ENCODE data around the gene KRTAP3-3. TPM values are rescaled to one million over a fixed set of nuclear protein-coding genes. Genes with fewer than 3 reads are reported as not detected.

Gene KRTAP3-3
- total and polyA plus RNA-seq, 9 donors = not detected

DNA sequence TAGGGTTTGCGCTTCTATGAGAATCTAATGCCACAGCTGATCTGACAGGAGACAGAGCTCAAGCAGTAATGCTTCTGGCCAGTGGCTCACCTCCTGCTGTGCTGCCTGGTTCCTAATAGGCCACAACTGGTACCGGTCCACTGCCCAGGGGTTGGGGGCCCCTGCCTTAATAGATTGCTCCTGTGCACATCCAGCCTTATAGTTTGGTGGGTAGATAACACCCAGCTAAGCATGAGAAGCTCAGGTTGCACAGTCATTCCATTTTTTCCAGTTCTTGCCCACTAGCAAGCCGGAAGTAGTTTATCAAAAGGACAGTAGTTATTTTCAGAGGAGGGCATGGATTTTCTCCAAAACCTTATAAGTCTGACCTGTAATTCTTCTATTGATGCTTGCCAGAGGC, 25.5 kb upstream of the KRTAP3-3 start:
- no peak for DNase-seq
- 93 to 96% (median 95%) methylated on average over 3 of the region's 3 CpGs for WGBS, 3 donors
- no peaks in the 10 kb centered on the region for H3K4me1 ChIP-seq (ENCODE audit: insufficient read depth)
- H3K4me3 ChIP-seq = no peak overlapping the region
- no peaks in the 10 kb centered on the region for H3K36me3 ChIP-seq
- TF ChIP-seq, protein P1, sequence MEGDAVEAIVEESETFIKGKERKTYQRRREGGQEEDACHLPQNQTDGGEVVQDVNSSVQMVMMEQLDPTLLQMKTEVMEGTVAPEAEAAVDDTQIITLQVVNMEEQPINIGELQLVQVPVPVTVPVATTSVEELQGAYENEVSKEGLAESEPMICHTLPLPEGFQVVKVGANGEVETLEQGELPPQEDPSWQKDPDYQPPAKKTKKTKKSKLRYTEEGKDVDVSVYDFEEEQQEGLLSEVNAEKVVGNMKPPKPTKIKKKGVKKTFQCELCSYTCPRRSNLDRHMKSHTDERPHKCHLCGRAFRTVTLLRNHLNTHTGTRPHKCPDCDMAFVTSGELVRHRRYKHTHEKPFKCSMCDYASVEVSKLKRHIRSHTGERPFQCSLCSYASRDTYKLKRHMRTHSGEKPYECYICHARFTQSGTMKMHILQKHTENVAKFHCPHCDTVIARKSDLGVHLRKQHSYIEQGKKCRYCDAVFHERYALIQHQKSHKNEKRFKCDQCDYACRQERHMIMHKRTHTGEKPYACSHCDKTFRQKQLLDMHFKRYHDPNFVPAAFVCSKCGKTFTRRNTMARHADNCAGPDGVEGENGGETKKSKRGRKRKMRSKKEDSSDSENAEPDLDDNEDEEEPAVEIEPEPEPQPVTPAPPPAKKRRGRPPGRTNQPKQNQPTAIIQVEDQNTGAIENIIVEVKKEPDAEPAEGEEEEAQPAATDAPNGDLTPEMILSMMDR (IDR thresholded peaks at IDR 0.05) = no peak
- TF ChIP-seq POLR2A (IDR thresholded peaks at IDR 0.05) = no peak
- no peak for TF ChIP-seq EP300 (IDR thresholded peaks at IDR 0.05)
- H3K27me3 ChIP-seq = no peaks in the 10 kb centered on the region
- no peak overlapping the region for H3K27ac ChIP-seq
- H3K9me3 ChIP-seq = no peaks in the 10 kb centered on the region
- intact Hi-C loops (cut with DNase I) = no loop called here

DNA sequence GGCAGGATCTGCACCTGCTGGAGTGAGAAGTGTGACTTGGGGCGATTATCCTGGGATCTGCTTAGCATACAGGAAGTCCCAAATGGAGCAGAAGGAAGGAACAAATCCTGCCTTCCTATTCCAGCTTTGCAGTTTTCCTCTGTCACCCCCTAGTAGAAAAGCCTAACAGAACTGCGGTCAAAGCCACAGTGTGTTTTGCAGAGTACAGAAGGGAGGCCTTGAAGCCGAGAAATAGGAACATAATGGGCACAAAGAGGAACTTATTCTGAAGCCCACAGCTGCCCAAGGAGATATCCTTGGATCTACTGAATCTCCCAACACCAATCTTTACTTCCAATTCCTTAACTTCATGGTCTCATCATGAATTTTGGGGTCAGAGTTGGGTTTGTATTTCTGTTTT, 24.6 kb upstream of the KRTAP3-3 start:
- H3K27me3 ChIP-seq = no peaks in the 10 kb centered on the region
- H3K4me3 ChIP-seq = no peak overlapping the region
- no peak overlapping the region for H3K27ac ChIP-seq
- H3K9me3 ChIP-seq = no peaks in the 10 kb centered on the region
- H3K36me3 ChIP-seq = no peaks in the 10 kb centered on the region
- WGBS, 3 donors = 87 to 93% (median 90%) methylated on average over 3 of the region's 3 CpGs
- no peak for DNase-seq
- TF ChIP-seq EP300 (IDR thresholded peaks at IDR 0.05) = no peak
- TF ChIP-seq, protein P1 (IDR thresholded peaks at IDR 0.05) = no peak
- no peak for TF ChIP-seq POLR2A (IDR thresholded peaks at IDR 0.05)
- no peaks in the 10 kb centered on the region for H3K4me1 ChIP-seq (ENCODE audit: insufficient read depth)
- intact Hi-C loops (cut with DNase I) = no loop called here

DNA sequence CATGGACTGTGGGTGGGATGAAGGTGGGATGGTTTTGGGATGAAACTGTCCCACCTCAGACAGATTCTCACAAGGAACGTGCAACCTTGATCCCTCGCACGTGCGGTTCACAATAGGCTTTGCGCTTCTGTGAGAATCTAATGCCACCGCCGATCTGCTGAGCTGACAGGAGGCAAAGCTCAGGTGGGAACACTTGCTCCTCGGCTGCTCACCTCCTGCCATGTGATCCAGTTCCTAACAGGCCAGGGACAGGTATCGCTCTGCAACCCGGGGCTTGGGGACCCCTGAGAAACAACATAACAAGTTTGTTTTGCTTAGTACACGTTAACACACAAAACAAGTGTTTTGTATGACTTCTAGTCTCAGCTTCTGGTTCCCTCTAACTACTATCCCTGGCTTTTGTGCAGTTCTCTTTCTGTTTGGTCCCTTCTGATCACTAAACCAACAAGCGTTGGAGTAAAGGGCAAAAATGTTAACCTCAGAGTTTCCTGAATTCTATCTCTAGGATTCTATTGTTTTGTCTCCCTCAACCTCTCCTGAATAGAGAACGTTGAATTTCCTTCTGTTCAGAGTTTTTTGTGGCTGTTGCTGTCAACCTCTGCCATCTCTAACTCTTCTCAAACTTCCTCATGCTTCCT, 22.7 kb upstream of the KRTAP3-3 start:
- TF ChIP-seq, protein P1 (IDR thresholded peaks at IDR 0.05) = no peak
- TF ChIP-seq POLR2A (IDR thresholded peaks at IDR 0.05) (no peak), EP300 (IDR thresholded peaks at IDR 0.05) (no peak)
- 82 to 86% (median 84%) methylated on average over 13 of the region's 13 CpGs for WGBS, 3 donors
- H3K27ac ChIP-seq = no peak overlapping the region
- no peaks in the 10 kb centered on the region for H3K27me3 ChIP-seq
- no peaks in the 10 kb centered on the region for H3K9me3 ChIP-seq
- intact Hi-C loops (cut with DNase I) = no loop called here
- no peaks in the 10 kb centered on the region for H3K36me3 ChIP-seq
- no peak overlapping the region for H3K4me3 ChIP-seq
- no peak for DNase-seq
- H3K4me1 ChIP-seq (ENCODE audit: insufficient read depth) = no peaks in the 10 kb centered on the region

DNA sequence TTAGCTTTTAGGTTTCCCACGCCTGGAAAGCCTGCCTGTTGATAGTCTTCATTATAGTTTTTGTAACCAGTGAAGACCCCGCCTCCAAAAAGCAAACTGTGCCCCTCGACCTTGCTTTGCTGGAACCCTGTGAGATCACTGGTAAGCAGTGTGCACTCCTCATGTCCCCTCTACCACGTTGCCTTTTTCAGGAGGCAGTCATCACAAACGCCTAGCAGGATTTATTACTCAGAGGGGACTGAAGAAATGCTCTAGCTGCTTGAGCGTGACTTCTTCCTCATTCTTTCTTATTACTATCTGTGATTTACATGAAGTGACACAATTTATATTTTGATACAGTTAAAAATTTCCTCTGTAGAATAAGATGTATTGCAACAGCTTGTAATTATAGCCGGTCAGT, 21.5 kb upstream of the KRTAP3-3 start:
- WGBS, 3 donors = 62 to 70% (median 70%) methylated on average over 7 of the region's 7 CpGs

More for the DNA sequence above, 21.5 kb upstream of the KRTAP3-3 start:
- no peaks in the 10 kb centered on the region for H3K27me3 ChIP-seq
- DNase-seq = no peak
- no peaks in the 10 kb centered on the region for H3K4me1 ChIP-seq (ENCODE audit: insufficient read depth)
- no peaks in the 10 kb centered on the region for H3K36me3 ChIP-seq
- intact Hi-C loops (cut with DNase I) = no loop called here
- H3K9me3 ChIP-seq = no peaks in the 10 kb centered on the region
- H3K27ac ChIP-seq = no peak overlapping the region
- H3K4me3 ChIP-seq = no peak overlapping the region
- TF ChIP-seq, protein P1 (IDR thresholded peaks at IDR 0.05) = no peak
- TF ChIP-seq POLR2A (IDR thresholded peaks at IDR 0.05) = no peak
- TF ChIP-seq EP300 (IDR thresholded peaks at IDR 0.05) = no peak
